HG02798 (cell line): ENCODE data around the gene PSAPL1.

Experiments
- ATAC-seq: cut with Tn5 transposase; IDR thresholded peaks from one replicate; pipeline ENCODE4 v1.9.1; 2021; ENCODE audit warnings: mild to moderate bottlenecking; ENCODE audit not compliant: unreplicated experiment, poor library complexity

Gene PSAPL1

GRCh38 chr4:7421356-7422150, 13.2 kb downstream of the PSAPL1 start:
- no peak for ATAC-seq

- ATAC-seq, result no peak
These were observed 14.1 kb downstream of the PSAPL1 start for GRCh38 chr4:7420661-7421040.

DNA sequence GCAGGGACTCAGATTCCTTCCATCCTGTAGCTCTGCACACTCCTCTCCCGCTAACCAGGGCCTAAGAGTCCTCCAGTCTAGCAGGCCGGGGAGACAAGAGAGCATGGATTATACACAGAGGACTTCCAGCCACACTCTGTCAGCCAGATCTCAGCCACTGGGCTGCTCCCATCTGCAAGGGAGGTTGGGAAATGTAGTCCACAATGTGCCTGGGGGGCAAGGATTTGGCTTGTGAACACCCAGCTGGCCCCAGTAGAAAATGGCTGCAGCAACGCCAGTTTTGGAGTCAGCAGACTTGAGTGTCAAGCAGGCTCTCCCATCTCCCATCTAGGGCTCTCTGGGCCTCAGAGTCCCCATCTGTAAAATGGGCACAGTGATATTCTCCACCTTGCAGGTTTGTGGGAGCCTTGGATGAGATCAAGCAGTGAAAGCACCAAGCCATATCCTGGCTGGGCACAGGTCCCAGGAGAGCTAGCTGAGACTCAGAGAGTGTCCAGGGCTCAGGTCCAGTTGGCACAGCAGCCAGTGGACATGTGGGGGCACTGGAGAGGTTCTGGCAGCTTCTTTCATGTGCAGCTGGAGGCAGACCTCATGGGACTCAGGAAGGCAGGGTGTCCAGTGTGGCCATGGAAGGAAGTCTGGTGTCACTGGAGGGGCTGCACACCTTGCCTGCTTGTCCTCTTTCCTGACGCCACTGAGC, 14.6 kb downstream of the PSAPL1 start:
- no peak for ATAC-seq

GRCh38 chr4:7418131-7418943, 16.4 kb downstream of the PSAPL1 start:
- ATAC-seq, result no peak

- ATAC-seq, result no peak
These were observed 17.1 kb downstream of the PSAPL1 start for GRCh38 chr4:7417639-7418038.

GRCh38 chr4:7416745-7417432, 17.8 kb downstream of the PSAPL1 start:
- ATAC-seq, result no peak

DNA sequence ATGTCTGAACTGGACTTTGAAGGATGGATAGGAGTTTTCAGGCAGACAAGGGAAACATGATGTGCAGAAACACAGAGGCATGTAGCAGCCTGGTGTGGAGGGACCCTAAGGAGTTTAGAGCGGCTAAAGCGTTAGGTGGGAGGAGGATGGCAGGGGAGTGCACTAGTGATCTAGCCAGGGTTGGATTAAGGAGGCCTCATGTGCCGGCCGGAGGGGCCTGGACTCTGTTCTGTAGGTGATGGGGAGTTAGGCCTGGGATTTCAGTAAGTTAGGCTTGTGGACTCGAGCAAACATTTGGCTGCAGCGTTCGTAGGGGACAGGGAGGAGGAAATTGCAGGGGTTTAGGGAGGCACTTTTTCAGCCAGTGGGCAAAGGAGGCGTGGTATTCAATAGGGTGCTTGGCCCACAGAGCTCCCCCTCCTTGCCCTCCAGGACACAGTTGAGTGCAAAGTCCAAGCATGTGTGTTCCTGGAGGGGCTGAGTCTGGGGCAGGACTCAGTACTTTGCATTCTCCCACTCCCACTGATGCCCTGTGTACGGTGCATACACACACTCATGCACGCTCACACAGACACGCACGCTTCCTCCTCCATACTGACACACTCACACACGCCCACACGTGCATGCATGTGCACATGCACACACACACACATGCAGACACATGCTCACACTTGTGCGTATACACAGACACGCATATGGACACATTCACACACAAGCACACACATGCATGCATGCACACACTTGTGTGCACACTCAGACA, 18.6 kb downstream of the PSAPL1 start:
- ATAC-seq, result no peak

DNA sequence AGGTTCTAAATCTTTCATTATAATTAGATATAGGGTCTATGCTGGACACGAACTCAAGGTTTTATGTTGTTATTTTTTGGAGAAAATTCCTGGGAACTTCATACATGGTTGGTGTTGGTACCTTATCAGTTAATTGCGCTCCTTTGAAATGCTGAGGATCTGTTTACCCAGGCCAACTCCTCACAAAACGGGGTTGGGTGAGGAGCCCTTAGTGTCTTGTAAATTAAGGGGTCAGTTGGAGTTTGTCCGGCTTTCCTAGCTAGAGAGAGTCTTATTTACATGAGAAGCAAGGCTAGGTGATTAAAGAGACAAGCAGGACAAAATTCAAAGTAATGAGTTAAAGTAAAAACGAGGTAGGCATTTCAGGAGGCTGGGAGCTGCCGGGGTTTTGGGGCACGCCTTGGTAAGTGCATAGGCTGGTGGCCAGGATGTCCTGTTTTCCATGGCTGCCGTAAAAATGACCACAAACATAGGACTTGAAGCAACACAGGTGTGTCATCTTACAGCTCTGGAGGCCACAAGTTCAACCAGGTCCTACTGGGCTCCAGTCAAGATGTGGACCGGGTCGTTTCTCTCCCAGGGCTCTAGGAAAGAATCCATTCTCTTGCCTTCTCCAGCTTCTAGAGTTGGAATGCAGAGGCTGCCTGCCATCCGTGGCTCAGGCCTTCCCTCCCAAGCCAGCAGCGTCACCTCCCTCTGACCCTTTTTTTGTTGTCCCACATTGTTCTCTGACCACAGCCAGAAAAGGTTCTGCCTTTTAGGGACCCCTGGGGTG, 19.8 kb downstream of the PSAPL1 start:
- ATAC-seq, result no peak

- no peak for ATAC-seq
These were observed 20.7 kb downstream of the PSAPL1 start for GRCh38 chr4:7414046-7414445.

- ATAC-seq, result no peak
These were observed 22.2 kb downstream of the PSAPL1 start for GRCh38 chr4:7412554-7412912.

- no peak for ATAC-seq
These were observed 22.7 kb downstream of the PSAPL1 start for GRCh38 chr4:7411896-7412553.

- no peak for ATAC-seq
These were observed 23.2 kb downstream of the PSAPL1 start for GRCh38 chr4:7411491-7411890.

DNA sequence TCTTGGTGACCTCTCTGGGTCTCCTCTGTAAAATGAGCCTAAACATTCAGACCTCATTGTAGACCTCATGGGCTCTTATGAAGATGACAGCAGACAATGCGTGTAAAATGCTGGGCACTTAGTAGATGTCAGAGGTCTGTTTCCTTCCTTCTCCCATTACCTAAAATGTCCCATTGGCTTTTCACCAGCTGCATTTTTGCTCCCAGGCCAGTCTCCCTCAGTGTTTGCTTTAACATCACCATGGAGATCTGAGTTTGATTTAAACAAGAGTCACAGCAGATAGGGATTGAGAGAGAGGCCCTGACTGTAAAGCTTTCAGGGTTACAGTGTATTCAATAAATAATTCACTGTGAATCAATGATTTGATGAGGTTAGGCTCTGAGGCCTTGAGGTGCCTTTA, 24.3 kb downstream of the PSAPL1 start:
- no peak for ATAC-seq

DNA sequence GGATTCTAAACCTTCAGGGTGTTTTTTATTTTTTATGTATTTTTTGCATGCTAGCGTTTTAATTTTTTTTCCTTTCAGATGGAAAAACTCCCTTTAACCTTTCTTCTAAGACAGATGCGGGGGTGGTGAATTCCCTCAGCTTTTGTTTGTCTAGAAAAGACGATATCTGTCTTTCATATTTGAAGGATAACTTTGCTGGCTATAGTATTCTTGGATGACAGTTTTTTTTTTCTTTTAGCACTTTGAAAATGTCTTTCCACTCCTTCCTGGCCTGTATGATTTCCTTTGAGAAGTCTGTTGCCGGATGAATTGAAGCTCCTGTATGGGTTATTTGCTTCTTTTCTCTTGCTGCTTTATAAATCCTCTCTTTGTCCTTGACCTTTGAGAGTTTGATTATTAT, 26.6 kb downstream of the PSAPL1 start:
- no peak for ATAC-seq

- no peak for ATAC-seq
These were observed 31.7 kb downstream of the PSAPL1 start for GRCh38 chr4:7403001-7403400.

DNA sequence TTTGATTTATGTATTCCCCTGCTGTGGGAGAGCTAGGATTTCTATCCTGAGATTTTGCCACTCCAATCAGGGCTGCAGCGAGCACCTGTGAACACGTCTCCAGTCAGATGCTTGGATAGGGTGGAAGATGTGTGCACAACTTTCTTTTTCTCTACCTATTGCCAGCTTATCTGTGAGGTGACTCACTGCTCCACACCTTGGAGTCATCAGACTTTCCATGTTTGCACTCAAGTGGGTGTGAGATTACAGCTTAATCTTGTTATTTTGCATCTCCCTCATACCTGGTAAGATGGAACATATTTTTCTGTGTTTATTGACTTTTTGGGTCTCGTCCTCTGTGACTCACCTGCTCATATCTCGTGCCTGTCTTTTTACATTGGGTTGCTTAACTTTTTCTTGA, 32.2 kb downstream of the PSAPL1 start:
- ATAC-seq, result no peak

DNA sequence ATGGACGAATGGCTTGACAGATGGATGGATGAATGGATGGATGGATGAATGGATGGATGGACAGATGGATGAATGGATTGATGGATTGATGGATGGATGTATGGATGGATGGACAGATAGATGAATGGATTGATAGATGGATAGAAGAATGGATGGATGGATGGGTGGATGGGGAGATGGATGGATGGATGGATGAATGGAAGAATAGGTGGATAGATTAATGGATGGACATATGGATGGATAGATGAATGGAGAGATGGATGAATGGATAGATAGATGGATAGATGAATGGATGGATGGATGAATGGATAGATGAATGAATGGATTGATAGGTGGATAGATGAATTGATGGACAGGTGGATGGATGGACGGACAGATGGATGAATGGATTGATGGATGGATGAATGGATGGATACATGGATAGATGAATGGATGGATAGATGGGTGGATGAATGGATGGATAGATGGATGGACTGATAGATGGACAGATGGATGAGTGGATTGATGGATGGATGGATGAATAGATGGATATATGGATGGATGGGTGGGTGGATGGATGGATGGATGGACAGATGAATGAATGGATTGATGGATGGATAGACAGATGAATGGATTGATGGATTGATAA, 33.9 kb downstream of the PSAPL1 start:
- no peak for ATAC-seq
